Measurements from ENCODE around the gene MX2. TPM values are rescaled to one million over a fixed set of nuclear protein-coding genes. Genes with fewer than 3 reads are reported as not detected.

The MX2 gene
- total RNA-seq, 1 donor from 2014 or later: 0.92 TPM

DNA sequence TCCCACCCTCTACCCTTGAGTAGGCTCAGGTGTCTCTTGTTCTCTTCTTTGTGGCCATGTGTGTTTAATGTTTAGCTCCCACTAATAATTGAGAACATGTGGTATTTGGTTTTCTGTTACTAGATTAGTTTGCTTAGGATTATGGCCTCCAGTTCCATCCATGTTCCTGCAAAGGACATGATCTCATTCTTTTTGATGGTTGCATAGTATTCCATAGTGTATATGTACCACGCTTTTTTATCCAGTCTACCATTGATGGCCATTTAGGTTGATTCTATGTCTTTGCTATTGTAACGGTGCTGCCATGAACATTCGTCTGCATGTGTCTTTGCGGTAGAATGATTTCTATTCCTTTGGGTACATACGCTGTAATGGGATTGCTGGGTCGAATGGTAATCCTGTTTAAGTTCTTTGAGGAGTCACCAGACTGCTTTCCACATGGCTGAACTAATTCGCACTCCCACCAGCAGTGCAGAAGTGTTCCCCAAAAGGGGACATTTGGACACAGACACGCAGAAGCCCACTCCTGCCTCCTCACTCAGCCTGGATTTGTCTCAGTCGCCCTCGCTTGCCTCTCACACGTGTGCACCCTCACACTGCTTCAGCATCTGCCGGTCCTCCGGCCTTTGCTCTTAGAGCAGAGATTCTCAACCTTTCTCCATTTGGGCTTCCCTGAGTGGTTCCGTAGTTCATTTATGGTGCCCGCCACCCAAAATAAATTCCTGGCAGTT, 3.7 kb downstream of the MX2 start:
- Mint-ChIP-seq H3K4me3 (no peak overlapping the region), H3K36me3 (no peaks in the 10 kb centered on the region), H3K27ac (no peak overlapping the region), H3K9me3 (no peaks in the 10 kb centered on the region), H3K27me3 (peaks cover 9% of the 10 kb centered on the region), H3K4me1 (ENCODE audit: unreplicated experiment) (peaks cover 6% of the 10 kb centered on the region)
- TF ChIP-seq, protein P1, sequence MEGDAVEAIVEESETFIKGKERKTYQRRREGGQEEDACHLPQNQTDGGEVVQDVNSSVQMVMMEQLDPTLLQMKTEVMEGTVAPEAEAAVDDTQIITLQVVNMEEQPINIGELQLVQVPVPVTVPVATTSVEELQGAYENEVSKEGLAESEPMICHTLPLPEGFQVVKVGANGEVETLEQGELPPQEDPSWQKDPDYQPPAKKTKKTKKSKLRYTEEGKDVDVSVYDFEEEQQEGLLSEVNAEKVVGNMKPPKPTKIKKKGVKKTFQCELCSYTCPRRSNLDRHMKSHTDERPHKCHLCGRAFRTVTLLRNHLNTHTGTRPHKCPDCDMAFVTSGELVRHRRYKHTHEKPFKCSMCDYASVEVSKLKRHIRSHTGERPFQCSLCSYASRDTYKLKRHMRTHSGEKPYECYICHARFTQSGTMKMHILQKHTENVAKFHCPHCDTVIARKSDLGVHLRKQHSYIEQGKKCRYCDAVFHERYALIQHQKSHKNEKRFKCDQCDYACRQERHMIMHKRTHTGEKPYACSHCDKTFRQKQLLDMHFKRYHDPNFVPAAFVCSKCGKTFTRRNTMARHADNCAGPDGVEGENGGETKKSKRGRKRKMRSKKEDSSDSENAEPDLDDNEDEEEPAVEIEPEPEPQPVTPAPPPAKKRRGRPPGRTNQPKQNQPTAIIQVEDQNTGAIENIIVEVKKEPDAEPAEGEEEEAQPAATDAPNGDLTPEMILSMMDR (conservative IDR thresholded peaks at IDR 0.05): no peak
- peak; percentile 45 for DNase-seq (ENCODE audit: extremely low spot score, unreplicated experiment)

DNA sequence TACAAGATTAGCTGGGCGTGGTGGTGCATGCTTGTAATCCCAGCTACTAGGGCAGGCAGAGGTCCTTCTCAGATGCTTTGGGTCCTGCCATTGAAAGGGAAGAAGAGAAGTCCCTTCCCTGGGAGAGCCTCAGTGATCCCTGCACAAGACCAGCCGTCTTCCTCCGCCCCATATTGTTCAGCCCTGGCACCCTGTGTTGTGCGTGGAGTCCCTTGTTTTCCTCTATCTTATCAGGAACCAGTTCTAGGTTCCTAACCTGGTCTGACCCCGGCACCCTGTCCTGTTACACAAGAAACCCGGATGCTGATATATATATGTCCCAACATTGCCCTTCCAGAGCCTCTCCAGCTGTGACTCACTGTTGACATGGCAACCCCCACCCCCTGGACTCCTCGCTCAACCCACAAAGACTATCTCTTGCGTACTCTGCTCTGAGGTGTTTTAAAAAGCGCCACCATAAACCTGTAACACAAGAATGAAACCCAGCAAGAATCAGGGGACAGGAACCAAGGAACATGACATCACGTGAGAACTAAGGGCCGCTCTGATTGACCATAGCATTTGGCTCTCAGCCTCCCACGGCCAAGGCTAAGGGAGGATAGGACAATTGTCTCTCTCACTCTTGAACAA, 4.8 kb downstream of the MX2 start:
- Mint-ChIP-seq H3K4me1 (ENCODE audit: unreplicated experiment) (peaks cover 6% of the 10 kb centered on the region), H3K4me3 (peak overlapping the region; percentile 23), H3K9me3 (no peaks in the 10 kb centered on the region), H3K36me3 (peaks cover 4% of the 10 kb centered on the region), H3K27me3 (peaks cover 15% of the 10 kb centered on the region), H3K27ac (peak overlapping the region; percentile 81)
- peak; percentile 31 for DNase-seq (ENCODE audit: extremely low spot score, unreplicated experiment)
- TF ChIP-seq, protein P1 (conservative IDR thresholded peaks at IDR 0.05): no peak

DNA sequence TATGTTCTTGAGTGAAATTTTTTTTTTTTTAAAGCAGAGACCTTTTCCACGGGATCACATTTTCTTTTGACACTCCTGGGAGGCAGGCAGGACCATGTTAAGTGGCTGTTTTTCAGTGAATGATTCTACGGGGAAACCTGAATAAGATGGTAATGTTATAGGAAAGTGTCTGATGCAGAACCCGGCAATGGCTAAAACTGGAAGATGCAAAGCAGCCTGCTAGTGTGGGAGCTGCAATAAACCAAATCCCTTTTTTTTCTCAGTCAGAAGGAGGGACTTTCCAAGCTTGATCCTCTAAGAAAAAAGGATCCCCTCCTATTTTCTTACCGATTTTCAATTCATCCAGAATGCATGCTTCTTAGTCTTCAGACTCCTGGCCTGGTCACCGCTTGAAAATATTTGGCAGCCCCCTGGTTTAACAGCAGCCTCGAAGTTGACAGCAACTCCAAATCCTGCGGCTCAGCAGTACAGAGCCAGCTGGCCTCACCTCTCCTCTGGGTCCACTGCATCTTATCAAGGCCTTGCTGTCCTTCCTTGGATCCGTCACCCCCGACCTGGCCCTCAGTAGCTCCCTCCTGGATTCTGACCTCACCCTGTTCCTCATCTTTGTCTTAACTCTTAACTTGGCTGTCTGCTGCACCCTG, 5.6 kb downstream of the MX2 start:
- H3K9me3 Mint-ChIP-seq: no peaks in the 10 kb centered on the region
- no peaks in the 10 kb centered on the region for H3K4me1 Mint-ChIP-seq (ENCODE audit: unreplicated experiment)
- H3K36me3 Mint-ChIP-seq: peaks cover 4% of the 10 kb centered on the region
- H3K27ac Mint-ChIP-seq: no peak overlapping the region
- no peak for DNase-seq (ENCODE audit: extremely low spot score, unreplicated experiment)
- no peak overlapping the region for H3K4me3 Mint-ChIP-seq
- H3K27me3 Mint-ChIP-seq: peaks cover 15% of the 10 kb centered on the region
- TF ChIP-seq, protein P1 (conservative IDR thresholded peaks at IDR 0.05): no peak

DNA sequence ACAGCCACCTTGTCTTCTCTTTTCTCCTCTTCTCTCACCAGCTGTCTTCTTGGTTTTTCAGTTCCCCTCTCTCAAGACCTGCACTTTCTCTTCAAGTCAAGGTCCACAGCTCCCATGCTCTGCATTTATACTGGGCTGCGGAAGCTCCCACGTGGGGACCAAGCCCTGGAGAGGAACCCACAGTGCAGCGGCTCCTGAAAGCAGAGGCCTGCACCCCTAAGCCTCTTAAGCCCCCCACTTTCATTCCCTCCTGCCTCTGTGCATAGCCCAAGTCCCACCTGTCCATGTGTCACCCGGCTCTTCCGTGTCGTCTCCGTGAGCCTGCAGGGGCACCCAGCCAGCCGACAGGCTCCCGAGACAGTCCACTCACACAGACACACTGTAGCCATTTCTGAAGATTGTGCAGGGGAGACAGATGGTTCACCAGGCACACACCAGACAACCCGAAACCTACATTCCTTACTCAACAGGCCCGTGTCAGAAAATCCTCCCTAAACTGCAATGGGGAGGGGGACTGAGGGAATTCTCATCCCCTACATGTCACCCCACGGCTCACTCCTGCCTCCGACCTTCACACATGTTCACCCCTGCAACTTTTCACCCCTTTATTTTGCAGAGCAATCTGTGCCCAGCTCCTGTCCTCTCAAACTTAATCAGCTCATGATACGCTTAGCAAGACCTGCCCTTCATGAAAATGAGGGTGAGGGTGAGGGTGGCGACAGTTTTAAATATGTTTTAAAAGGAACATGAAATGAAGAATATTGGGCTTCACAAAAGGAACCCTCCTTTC, 6.3 kb downstream of the MX2 start:
- Mint-ChIP-seq H3K27ac (no peak overlapping the region), H3K9me3 (no peaks in the 10 kb centered on the region), H3K4me1 (ENCODE audit: unreplicated experiment) (no peaks in the 10 kb centered on the region), H3K27me3 (peaks cover 15% of the 10 kb centered on the region), H3K36me3 (peaks cover 4% of the 10 kb centered on the region), H3K4me3 (no peak overlapping the region)
- TF ChIP-seq, protein P1 (conservative IDR thresholded peaks at IDR 0.05): no peak
- no peak for DNase-seq (ENCODE audit: extremely low spot score, unreplicated experiment)

DNA sequence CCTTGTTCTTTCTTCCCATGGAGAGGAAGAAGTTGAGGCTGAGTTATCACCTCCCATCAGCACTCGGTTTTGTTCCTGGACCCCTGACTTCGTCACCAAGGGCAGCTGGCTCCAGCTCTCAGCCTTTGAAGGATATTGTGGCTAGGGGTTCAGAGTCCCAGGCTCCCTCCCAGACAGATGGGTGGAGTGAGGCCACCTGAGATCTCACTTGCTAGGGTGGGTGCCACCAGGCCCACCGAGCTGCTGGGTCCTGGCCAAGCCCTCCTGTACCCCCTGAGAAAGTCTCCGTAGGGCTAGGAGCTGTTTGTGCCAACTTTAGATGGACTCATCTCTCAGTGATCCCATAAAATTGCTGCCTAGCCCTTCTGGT, 6.9 kb downstream of the MX2 start:
- H3K36me3 Mint-ChIP-seq: peaks cover 4% of the 10 kb centered on the region
- peaks cover 15% of the 10 kb centered on the region for H3K27me3 Mint-ChIP-seq
- TF ChIP-seq, protein P1 (conservative IDR thresholded peaks at IDR 0.05): no peak
- H3K9me3 Mint-ChIP-seq: no peaks in the 10 kb centered on the region
- H3K4me3 Mint-ChIP-seq: peak overlapping the region; percentile 40
- no peaks in the 10 kb centered on the region for H3K4me1 Mint-ChIP-seq (ENCODE audit: unreplicated experiment)
- DNase-seq (ENCODE audit: extremely low spot score, unreplicated experiment): no peak
- no peak overlapping the region for H3K27ac Mint-ChIP-seq

Data from type B pancreatic cell (in vitro differentiated cells).